SK-N-SH (cell line): ENCODE results near the gene MKS1. TPM values are rescaled to one million over a fixed set of nuclear protein-coding genes. Genes with fewer than 3 reads are reported as not detected.

Experiments
- CTCF ChIA-PET: fragments of 300-600, 350-600 bp; formaldehyde crosslinking; extraction: SDS; loops from one replicate; lab custom pipeline; 2021; lab: Yijun Ruan, JAX
- POLR2A ChIA-PET: fragments of 350-600 bp; sonication (Branson Sonifier 250); formaldehyde crosslinking; extraction: SDS; loops from one replicate; lab custom pipeline; 2020; ENCODE audit warnings: antibody characterized with exemption, inconsistent platforms; lab: Yijun Ruan, JAX
- DNase-seq: peaks from one replicate; pipeline ENCODE4 v3.0.0; 2012
- H2AFZ ChIP-seq: fragments of 200-600 bp; sonication (generic); 2 replicates; pipeline ENCODE4 v1.8.1; 2016; ENCODE audit warnings: antibody characterized with exemption, mild to moderate bottlenecking, low read depth
- H3F3A ChIP-seq: fragments of 200-600 bp; sonication (generic); replicated peaks from 2 replicates; pipeline ENCODE3; 2016; ENCODE audit warnings: antibody characterized with exemption, mild to moderate bottlenecking; ENCODE audit not compliant: insufficient read depth
- H3K27ac ChIP-seq, 2 experiments: fragments of 200-500 bp in 1 of 2; fragments of 200-600 bp in 1 of 2; sonication (Bioruptor generic) in 1 of 2; sonication (generic), shearing (Covaris generic) in 1 of 2; 2 replicates each; pipeline versions ENCODE4 v1.5.1 to v1.6.1; 2014 to 2016; ENCODE audit warnings: low read depth in 2 of 2, inconsistent platforms in 1 of 2, low read length in 1 of 2, mild to moderate bottlenecking in 1 of 2, mixed read lengths in 1 of 2
- H3K27me3 ChIP-seq: fragments of 200-600 bp; sonication (generic), shearing (Covaris generic); 2 replicates; pipeline ENCODE4 v1.6.1; 2016; ENCODE audit warnings: mixed run types; ENCODE audit not compliant: insufficient read depth
- H3K36me3 ChIP-seq, 2 experiments: fragments of 200-500 bp in 1 of 2; fragments of 200-600 bp in 1 of 2; sonication (Bioruptor generic) in 1 of 2; sonication (generic) in 1 of 2; replicated peaks in 1 of 2; 2 replicates each; pipeline versions ENCODE3 to v1.5.1; 2014 to 2016; ENCODE audit warnings: low read length in 1 of 2, mild to moderate bottlenecking in 1 of 2; ENCODE audit not compliant: insufficient read depth in 2 of 2, control insufficient read depth in 1 of 2
- H3K4me1 ChIP-seq, 2 experiments: fragments of 200-500 bp in 1 of 2; fragments of 200-600 bp in 1 of 2; sonication (Bioruptor generic) in 1 of 2; sonication (generic), shearing (Covaris generic) in 1 of 2; 2 replicates each; pipeline versions ENCODE4 v1.5.1 to v1.6.1; 2014 to 2016; ENCODE audit warnings: low read depth in 1 of 2, low read length in 1 of 2, mixed run types in 1 of 2; ENCODE audit not compliant: insufficient read depth in 2 of 2, control insufficient read depth in 1 of 2
- H3K4me2 ChIP-seq: fragments of 200-600 bp; sonication (generic), shearing (Covaris generic); 2 replicates; pipeline ENCODE4 v1.6.1; 2017; ENCODE audit warnings: mixed run types
- H3K4me3 ChIP-seq, 2 experiments: fragments of 200-500 bp in 1 of 2; fragments of 200-600 bp in 1 of 2; sonication (Bioruptor generic) in 1 of 2; sonication (generic), shearing (Covaris generic) in 1 of 2; 2 replicates each; pipeline versions ENCODE4 v1.5.1 to v1.8.1; 2014 to 2016; ENCODE audit warnings: low read depth in 2 of 2, inconsistent platforms in 1 of 2, low read length in 1 of 2, mild to moderate bottlenecking in 1 of 2, mixed read lengths in 1 of 2, moderate library complexity in 1 of 2
- H3K79me2 ChIP-seq: fragments of 200-600 bp; sonication (generic); 2 replicates; pipeline ENCODE4 v1.8.1; 2017; ENCODE audit warnings: mild to moderate bottlenecking; ENCODE audit not compliant: insufficient read depth
- H3K9ac ChIP-seq: fragments of 200-600 bp; sonication (generic); 2 replicates; pipeline ENCODE4 v1.6.1; 2017; ENCODE audit warnings: mixed run types
- H3K9me2 ChIP-seq: fragments of 200-600 bp; sonication (generic); 2 replicates; pipeline ENCODE4 v1.6.1; 2017; ENCODE audit warnings: mixed run types
- H3K9me3 ChIP-seq: fragments of 200-600 bp; sonication (generic); 2 replicates; pipeline ENCODE4 v1.6.1; 2017; ENCODE audit warnings: mixed run types, mild to moderate bottlenecking, moderate library complexity
- H4K20me1 ChIP-seq: fragments of 200-600 bp; sonication (generic); 2 replicates; pipeline ENCODE4 v1.6.1; 2017; ENCODE audit warnings: mild to moderate bottlenecking, mixed run types; ENCODE audit not compliant: insufficient read depth
- CHD2 ChIP-seq: fragments of 150-350 bp; IDR thresholded peaks from 2 replicates; pipeline ENCODE4 v1.6.1; 2018; ENCODE audit warnings: low read length; ENCODE audit not compliant: partially characterized antibody
- CTCF ChIP-seq: fragments of 200-600 bp; sonication (generic); IDR thresholded peaks from 2 replicates; pipeline ENCODE4 v1.6.1; 2017; ENCODE audit warnings: antibody characterized with exemption, mild to moderate bottlenecking, moderate library complexity
- ELF1 ChIP-seq: IDR thresholded peaks from 2 replicates; pipeline ENCODE4 v1.4.0; 2012
- EP300 ChIP-seq, 2 experiments: IDR thresholded peaks; 2 replicates each; pipeline versions ENCODE4 v1.4.0 to v1.6.1; 2012; ENCODE audit warnings: borderline replicate concordance in 1 of 2, low read depth in 1 of 2, low read length in 1 of 2
- FOSL2 ChIP-seq: IDR thresholded peaks from 2 replicates; pipeline ENCODE4 v1.4.0; 2012; ENCODE audit warnings: low read depth, mild to moderate bottlenecking, moderate library complexity, borderline replicate concordance
- FOXM1 ChIP-seq: IDR thresholded peaks from 2 replicates; pipeline ENCODE4 v1.4.0; 2012; ENCODE audit warnings: low read depth, mild to moderate bottlenecking
- GABPA ChIP-seq: IDR thresholded peaks from 2 replicates; pipeline ENCODE4 v1.4.0; 2012; ENCODE audit warnings: low read depth, mild to moderate bottlenecking
- IRF3 ChIP-seq: fragments of 150-350 bp; IDR thresholded peaks from 2 replicates; pipeline ENCODE4 v1.6.1; 2016; ENCODE audit warnings: mild to moderate bottlenecking, low read depth, low read length
- JUND ChIP-seq: IDR thresholded peaks from 2 replicates; pipeline ENCODE4 v1.4.0; 2012
- MAX ChIP-seq: IDR thresholded peaks from 2 replicates; pipeline ENCODE4 v1.4.0; 2012; ENCODE audit warnings: low read depth
- NFIC ChIP-seq: IDR thresholded peaks from 2 replicates; pipeline ENCODE4 v1.4.0; 2012; ENCODE audit warnings: borderline replicate concordance
- NRF1 ChIP-seq: IDR thresholded peaks from 2 replicates; pipeline ENCODE4 v1.6.1; 2012; ENCODE audit warnings: low read depth, mild to moderate bottlenecking, low read length
- PBX3 ChIP-seq: IDR thresholded peaks from 2 replicates; pipeline ENCODE4; 2012
- POLR2AphosphoS5 ChIP-seq: IDR thresholded peaks from 2 replicates; pipeline ENCODE4 v1.6.1; 2012; ENCODE audit warnings: low read depth, low read length
- RAD21 ChIP-seq: IDR thresholded peaks from 2 replicates; pipeline ENCODE4 v1.6.1; 2012; ENCODE audit warnings: mild to moderate bottlenecking, low read length
- RCOR1 ChIP-seq: fragments of 150-350 bp; IDR thresholded peaks from 2 replicates; pipeline ENCODE4 v1.6.1; 2017; ENCODE audit warnings: antibody characterized with exemption, low read length
- RXRA ChIP-seq: IDR thresholded peaks from 2 replicates; pipeline ENCODE4 v1.4.0; 2012; ENCODE audit warnings: low read depth, mild to moderate bottlenecking, borderline replicate concordance
- SIN3A ChIP-seq: IDR thresholded peaks from 2 replicates; pipeline ENCODE4 v1.6.1; 2012; ENCODE audit warnings: low read depth, mild to moderate bottlenecking, low read length, moderate library complexity, borderline replicate concordance
- SMC3 ChIP-seq: IDR thresholded peaks from 2 replicates; pipeline ENCODE4 v1.6.1; 2012; ENCODE audit warnings: low read depth, low read length, improper control_type of control experiment
- TAF1 ChIP-seq: IDR thresholded peaks from 2 replicates; pipeline ENCODE4 v1.6.1; 2012; ENCODE audit warnings: low read depth, mild to moderate bottlenecking, low read length, moderate library complexity, borderline replicate concordance
- TCF12 ChIP-seq: IDR thresholded peaks from 2 replicates; pipeline ENCODE4 v1.4.0; 2012
- TEAD4 ChIP-seq: IDR thresholded peaks from 2 replicates; pipeline ENCODE4 v1.4.0; 2012; ENCODE audit warnings: mild to moderate bottlenecking, borderline replicate concordance; ENCODE audit not compliant: insufficient read depth
- USF1 ChIP-seq: IDR thresholded peaks from 2 replicates; pipeline ENCODE4 v1.4.0; 2012; ENCODE audit warnings: low read depth, borderline replicate concordance
- USF2 ChIP-seq: fragments of 150-350 bp; IDR thresholded peaks from 2 replicates; pipeline ENCODE4 v1.6.1; 2017; ENCODE audit warnings: antibody characterized with exemption, low read length, low read depth, borderline replicate concordance
- ZBTB33 ChIP-seq: IDR thresholded peaks from 2 replicates; pipeline ENCODE4 v1.4.0; 2012; ENCODE audit warnings: low read depth, borderline replicate concordance
- WGBS: methylation state at CpG from one replicate; pipeline ENCODE4 v1.1.6; 2017; ENCODE audit warnings: low lambda C conversion rate; 5-methylcytosine and 5-hydroxymethylcytosine counted together
- polyA plus RNA-seq, 3 experiments: library from polyadenylated mRNA; depleted of rRNA; stranded (reverse); fragments of >200 nt; gene quantifications; 2 replicates each; pipeline ENCODE4 v1.2.3, GENCODE V29; 2012

The MKS1 gene
- polyA plus RNA-seq, 1 of the 3 experiments (the other 2 are of a cell fraction), result 28.5 TPM

GRCh38 chr17:58249270-58250133, 30.4 kb upstream of the MKS1 start:
- Histone ChIP-seq H3K4me2 (peak overlapping the region; percentile 96), H3F3A (no peaks in the 10 kb centered on the region), H3K79me2 (no peaks in the 10 kb centered on the region), H2AFZ (peak overlapping the region; percentile 97), H3K27me3 (peaks cover 79% of the 10 kb centered on the region), H3K9me2 (no peaks in the 10 kb centered on the region), H3K4me1 (peaks cover 0 to 8% of the 10 kb centered on the region in 2 experiments; a peak in 1 of 4 replicates), H3K36me3 (no peaks in the 10 kb centered on the region), H3K4me3 (peak overlapping the region; percentile 47 to 71), H3K9me3 (no peaks in the 10 kb centered on the region), H3K27ac (no peak overlapping the region), H3K9ac (peak overlapping the region; percentile 18; the same call in 1 of the 2 replicates), H4K20me1 (no peaks in the 10 kb centered on the region)
- ChIA-PET CTCF (interaction anchor here (0.6 to 4.7 kb wide), 82 partner anchors 8 to 1058 kb away, joined by 3 to 73 read pairs (median 5); partner anchors contain the start of genes LPO, MKS1, OR4D1 and RNF43), POLR2A (interaction anchor here (1.0 kb wide), 1 partner anchor 103 kb away, joined by 3 read pairs; the partner anchor contains the start of gene SUPT4H1)
- peak; percentile 99 for DNase-seq
- WGBS, result 13% methylated on average over 42 of the region's 57 CpGs
- TF ChIP-seq TCF12, result no peak
- TF ChIP-seq CHD2, result no peak
- peak; percentile 99 for TF ChIP-seq CTCF
- TF ChIP-seq ZBTB33, result no peak
- no peak for TF ChIP-seq JUND
- TF ChIP-seq MAX, result peak; percentile 100
- no peak for TF ChIP-seq TAF1
- no peak for TF ChIP-seq SIN3A
- peak; percentile 77 for TF ChIP-seq USF1
- no peak for TF ChIP-seq TEAD4
- peak; percentile 43; the same call in 1 of the 2 replicates for TF ChIP-seq SMC3
- TF ChIP-seq RAD21, result peak; percentile 66
- TF ChIP-seq EP300 (IDR thresholded peaks at IDR 0.05; ENCODE audit: borderline replicate concordance in 1 of 2, low read depth in 1 of 2, low read length in 1 of 2), result no peak
- no peak for TF ChIP-seq FOSL2
- no peak for TF ChIP-seq PBX3
- no peak for TF ChIP-seq GABPA
- TF ChIP-seq FOXM1, result no peak
- no peak for TF ChIP-seq RCOR1
- no peak for TF ChIP-seq NFIC
- no peak for TF ChIP-seq ELF1
- no peak for TF ChIP-seq RXRA
- no peak for TF ChIP-seq IRF3
- TF ChIP-seq NRF1, result no peak
- no peak for TF ChIP-seq POLR2AphosphoS5
- peak; percentile 56 for TF ChIP-seq USF2
